GM19397 (cell line): ENCODE data around the gene RBAK.
"Not testable (repeated sequence)": the region's sequence is repeated elsewhere in the genome, so short reads cannot be mapped to it uniquely, and the experiment has no call there.

Experiments used
- ATAC-seq: cut with Tn5 transposase; IDR thresholded peaks from one replicate; pipeline ENCODE4 v1.9.1; 2021; ENCODE audit warnings: mild to moderate bottlenecking, moderate library complexity; ENCODE audit not compliant: unreplicated experiment

RBAK gene

GRCh38 chr7:5045558-5046396 is at the start of gene RBAK:
Gene RBAK (plus strand): TSS chr7:5045860. CDS start chr7:5048077, 2,217 bp downstream.
- ATAC-seq = peak; percentile 100

GRCh38 chr7:4996696-4997222 is 48.9 kb upstream of the RBAK start:
- ATAC-seq = no peak

DNA sequence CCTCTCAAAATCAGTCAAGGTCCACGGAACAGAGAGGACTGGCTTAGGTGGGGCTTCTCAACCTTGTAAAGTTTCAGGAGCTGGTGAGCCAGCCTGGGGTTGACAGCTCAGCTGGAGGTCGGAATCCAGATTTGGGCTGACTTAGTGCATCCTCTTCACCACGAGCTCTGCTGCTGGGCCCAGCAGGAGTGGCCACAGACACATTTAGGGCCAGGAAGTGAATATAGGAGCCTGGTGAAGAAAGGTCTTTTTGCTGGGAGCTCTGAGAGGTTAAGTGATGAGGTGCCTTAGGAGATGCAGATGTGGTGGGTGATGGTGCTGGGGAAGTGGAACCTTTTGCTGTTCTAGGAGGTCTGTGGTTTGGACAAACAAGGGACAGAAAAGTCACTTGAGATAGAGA is 47.4 kb upstream of the RBAK start:
- no peak for ATAC-seq

- ATAC-seq = no peak
Measured at GRCh38 chr7:4998910-4999309, 46.8 kb upstream of the RBAK start.

- ATAC-seq = no peak
Measured at GRCh38 chr7:4999369-4999950, 46.2 kb upstream of the RBAK start.

- ATAC-seq = no peak
Measured at GRCh38 chr7:5001003-5001402, 44.7 kb upstream of the RBAK start.

- ATAC-seq = no peak
Measured at GRCh38 chr7:5001911-5002310, 43.7 kb upstream of the RBAK start.

- ATAC-seq = no peak
Measured at GRCh38 chr7:5005066-5005465, 40.6 kb upstream of the RBAK start.

- ATAC-seq = no peak
Measured at GRCh38 chr7:5012985-5013384, 32.7 kb upstream of the RBAK start.

GRCh38 chr7:5015936-5016335 is 29.7 kb upstream of the RBAK start:
- not testable (repeated sequence) for ATAC-seq

DNA sequence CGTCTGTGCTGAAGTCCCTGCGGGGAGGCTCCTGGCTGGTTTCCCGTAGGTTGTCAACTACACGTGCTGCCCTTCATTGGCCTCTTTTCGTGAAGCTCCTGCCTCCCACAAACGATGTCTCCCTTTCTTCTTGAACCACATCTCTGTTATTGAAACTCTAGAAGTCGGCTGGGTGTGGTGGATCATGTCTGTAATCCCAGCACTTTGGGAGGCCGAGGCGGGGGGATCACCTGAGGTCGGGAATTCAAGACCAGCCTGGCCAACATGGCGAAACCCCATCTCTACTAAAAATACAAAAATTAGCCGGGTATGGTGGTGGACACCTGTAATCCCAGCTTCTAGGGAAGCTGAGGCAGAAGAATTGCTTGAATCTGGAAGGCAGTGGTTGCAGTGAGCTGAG is 28.0 kb upstream of the RBAK start:
- ATAC-seq = not testable (repeated sequence)

DNA sequence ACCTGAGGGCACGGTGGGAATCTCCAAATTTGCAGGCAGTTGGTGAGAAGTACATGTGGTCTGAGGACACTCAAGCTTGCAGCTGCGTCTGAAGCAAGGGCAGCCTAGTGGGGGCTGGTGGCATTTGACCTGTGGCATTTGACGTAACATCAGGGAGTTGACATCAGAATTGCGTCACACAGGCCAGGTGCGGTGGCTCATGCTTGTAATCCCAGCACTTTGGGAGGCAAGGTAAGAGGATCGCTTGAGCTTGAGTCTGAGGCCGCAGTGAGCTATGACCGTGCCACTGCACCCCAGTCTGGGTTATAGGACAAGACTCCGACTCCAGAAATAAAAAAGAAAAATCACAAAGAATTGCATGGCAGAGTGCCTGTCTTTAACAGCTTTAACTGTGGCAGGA is 25.6 kb upstream of the RBAK start:
- ATAC-seq = no peak

- ATAC-seq = not testable (repeated sequence)
Measured at GRCh38 chr7:5020976-5021550, 24.6 kb upstream of the RBAK start.

DNA sequence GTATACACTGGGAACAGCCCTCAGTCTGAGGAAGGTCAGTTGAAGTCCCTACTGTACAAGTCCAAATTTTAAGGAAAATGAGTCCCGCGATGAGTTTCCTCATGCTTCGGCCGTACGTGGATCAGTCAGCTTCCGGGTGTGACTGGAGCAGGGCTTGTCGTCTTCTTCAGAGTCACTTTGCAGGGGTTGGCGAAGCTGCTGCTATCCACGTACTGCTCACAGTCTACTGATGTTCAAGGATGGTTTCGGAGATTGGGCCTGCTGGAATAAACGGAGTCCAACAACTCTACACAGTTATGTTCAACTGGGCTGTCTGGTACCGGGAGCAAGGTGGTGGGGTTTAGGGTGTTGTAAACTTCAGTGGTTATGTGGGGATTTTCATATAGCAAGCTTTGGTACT is 22.0 kb upstream of the RBAK start:
- not testable (repeated sequence) for ATAC-seq

DNA sequence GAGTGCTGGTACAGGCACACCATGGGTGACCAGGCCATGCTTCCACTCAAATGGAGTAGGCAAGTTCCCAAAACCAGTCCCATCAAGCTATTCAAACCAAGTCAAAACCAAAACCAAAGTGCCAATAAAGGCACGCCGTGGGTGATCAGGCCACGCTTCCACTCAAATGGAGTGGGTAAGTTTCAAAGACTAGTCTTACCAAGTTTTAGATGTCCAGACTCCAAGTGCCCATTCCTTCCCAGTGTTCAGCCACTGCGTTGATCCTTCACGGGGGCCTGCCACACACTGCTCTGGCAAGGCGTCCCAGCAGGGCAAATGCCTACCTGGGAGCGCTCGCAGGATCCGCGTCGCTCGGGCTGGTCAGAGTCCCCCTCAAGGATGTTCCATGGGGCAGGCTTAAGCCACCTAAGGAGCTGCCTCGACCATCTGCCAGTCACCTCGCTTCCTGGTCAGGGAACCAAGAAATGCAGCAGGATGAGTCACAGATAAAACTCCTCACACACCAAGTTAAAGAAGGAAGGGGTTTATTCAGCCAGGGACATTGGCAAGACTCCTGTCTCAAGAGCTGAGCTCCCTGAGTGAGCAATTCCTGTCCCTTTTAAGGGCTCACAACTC is 17.8 kb upstream of the RBAK start:
- ATAC-seq = not testable (repeated sequence)

GRCh38 chr7:5033186-5033585 is 12.5 kb upstream of the RBAK start:
- not testable (repeated sequence) for ATAC-seq

DNA sequence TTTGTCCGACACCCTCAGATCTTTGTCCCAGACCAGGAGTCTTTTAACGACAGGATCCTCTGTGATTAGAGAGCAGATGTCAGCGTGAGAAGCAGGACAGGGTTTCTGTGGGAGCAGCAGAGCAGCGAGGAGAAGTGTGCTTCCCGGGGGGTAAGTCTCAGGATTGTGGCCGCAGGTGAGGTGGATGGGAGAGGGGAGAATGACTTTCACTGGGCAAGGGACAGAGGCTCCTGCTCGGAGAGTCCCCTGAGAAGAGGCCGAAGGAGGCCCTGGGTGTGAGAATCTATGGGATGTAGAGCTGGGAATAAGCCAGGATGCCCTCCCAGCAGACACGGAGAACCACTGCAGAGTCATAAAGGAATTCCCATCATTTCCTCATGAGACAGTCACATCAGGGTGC is 10.4 kb upstream of the RBAK start:
- ATAC-seq = no peak

- no peak for ATAC-seq
Measured at GRCh38 chr7:5036446-5036845, 9.2 kb upstream of the RBAK start.

- no peak for ATAC-seq
Measured at GRCh38 chr7:5041047-5041446, 4.6 kb upstream of the RBAK start.

DNA sequence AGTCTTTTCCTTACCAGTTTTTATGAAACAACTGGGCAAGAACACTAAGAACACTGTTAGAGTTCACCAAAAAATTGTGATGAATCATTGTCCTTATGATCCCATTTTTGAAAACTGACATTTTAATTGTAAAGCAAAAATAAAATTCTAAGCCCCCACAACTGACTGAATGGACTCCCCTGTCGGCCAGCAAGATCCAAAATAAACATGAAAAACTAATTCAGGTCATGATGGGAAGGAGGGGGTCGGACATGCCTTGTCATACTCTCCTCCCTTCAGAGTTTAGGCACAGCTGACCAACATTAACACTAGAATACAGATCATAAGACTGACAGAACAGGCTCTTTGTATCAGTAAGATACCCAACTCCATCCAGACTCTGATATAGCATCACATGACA is 2.0 kb upstream of the RBAK start:
- no peak for ATAC-seq

- ATAC-seq = peak; percentile 1
Measured at GRCh38 chr7:5046397-5046732, 705 bp downstream of the RBAK start.

DNA sequence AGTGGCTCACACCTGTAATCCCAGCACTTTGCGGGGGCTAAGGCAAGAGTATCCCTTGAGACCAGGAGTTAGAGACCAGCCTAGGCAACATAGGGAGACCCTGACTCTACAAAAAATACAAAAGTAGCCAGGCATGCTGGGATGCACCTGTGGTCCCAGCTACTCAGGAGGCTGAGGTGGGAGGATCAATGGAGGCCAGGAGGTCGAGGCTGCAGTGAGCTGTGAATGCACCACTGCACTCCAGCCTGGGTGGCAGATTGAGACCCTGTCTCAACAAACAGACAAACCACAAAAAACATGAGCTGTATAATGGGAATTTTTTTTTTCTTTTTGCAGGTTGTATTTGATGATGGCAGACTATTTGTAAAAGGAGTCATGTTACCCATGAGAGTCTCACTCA is 1.5 kb downstream of the RBAK start:
- not testable (repeated sequence) for ATAC-seq
